Liver (tissue), 3 donors: Measurements from ENCODE around the gene CD274.

Source experiments
- ATF3 ChIP-seq: IDR thresholded peaks from 2 replicates; pipeline ENCODE4 v1.6.1; 2016; ENCODE audit warnings: antibody characterized with exemption
- CTCF ChIP-seq: fragments of 150-350 bp; IDR thresholded peaks from 2 replicates; pipeline ENCODE4 v1.5.1; 2017; ENCODE audit warnings: improper control_type of control experiment, low read depth, low read length; ENCODE audit not compliant: missing input control
- EGR1 ChIP-seq, 2 donors: IDR thresholded peaks; 2 replicates each; pipeline ENCODE4 v1.6.1; 2016 to 2018; ENCODE audit warnings: antibody characterized with exemption in 2 of 2, low read depth in 2 of 2
- FOXA1 ChIP-seq: IDR thresholded peaks from 2 replicates; pipeline ENCODE4 v1.6.1; 2016; ENCODE audit warnings: antibody characterized with exemption
- GABPA ChIP-seq, 2 donors: IDR thresholded peaks in 1 of 2; conservative IDR thresholded peaks in 1 of 2; 2 replicates each; pipeline ENCODE4 v1.6.1; 2016; ENCODE audit warnings: antibody characterized with exemption in 2 of 2, mild to moderate bottlenecking in 1 of 2, moderate library complexity in 1 of 2
- MAX ChIP-seq: IDR thresholded peaks from 2 replicates; pipeline ENCODE4 v1.6.1; 2016; ENCODE audit warnings: antibody characterized with exemption
- NR2F2 ChIP-seq: IDR thresholded peaks from 2 replicates; pipeline ENCODE4 v1.6.1; 2016; ENCODE audit warnings: antibody characterized with exemption
- RAD21 ChIP-seq, 2 donors: IDR thresholded peaks; 2 replicates each; pipeline ENCODE4 v1.6.1; 2016; ENCODE audit warnings: antibody characterized with exemption in 2 of 2, mild to moderate bottlenecking in 2 of 2
- REST ChIP-seq: IDR thresholded peaks from 2 replicates; pipeline ENCODE4 v1.6.1; 2016; ENCODE audit warnings: antibody characterized with exemption, mild to moderate bottlenecking
- SP1 ChIP-seq: IDR thresholded peaks from 2 replicates; pipeline ENCODE4 v1.6.1; 2018; ENCODE audit warnings: antibody characterized with exemption, mild to moderate bottlenecking
- TAF1 ChIP-seq: conservative IDR thresholded peaks from 2 replicates; pipeline ENCODE4 v1.6.1; 2016; ENCODE audit warnings: antibody characterized with exemption, mild to moderate bottlenecking
- YY1 ChIP-seq: IDR thresholded peaks from 2 replicates; pipeline ENCODE4 v1.6.1; 2016; ENCODE audit warnings: antibody characterized with exemption, mild to moderate bottlenecking
- ZBTB33 ChIP-seq: IDR thresholded peaks from 2 replicates; pipeline ENCODE4 v1.6.1; 2016; ENCODE audit warnings: antibody characterized with exemption
- donor health status: healthy.
- donor health status: healthy.

GRCh38 chr9:5421163-5421562 is 29.2 kb upstream of the CD274 start:
- no peak for TF ChIP-seq CTCF
- TF ChIP-seq TAF1, result no peak
- TF ChIP-seq RAD21 (IDR thresholded peaks at IDR 0.05), result no peak
- no peak for TF ChIP-seq MAX
- TF ChIP-seq EGR1 (IDR thresholded peaks at IDR 0.05; ENCODE audit: low read depth in 2 of 2), result no peak
- TF ChIP-seq YY1, result no peak
- TF ChIP-seq REST, result no peak
- TF ChIP-seq SP1, result no peak
- no peak for TF ChIP-seq NR2F2
- no peak for TF ChIP-seq ZBTB33
- no peak for TF ChIP-seq GABPA (IDR thresholded peaks at IDR 0.05 in 1 of 2, conservative IDR thresholded peaks at IDR 0.05 in 1 of 2)
- TF ChIP-seq ATF3, result no peak
- no peak for TF ChIP-seq FOXA1
